Measurements from ENCODE around the gene CRB2. TPM values are rescaled to one million over a fixed set of nuclear protein-coding genes. Genes with fewer than 3 reads are reported as not detected.

The CRB2 gene
- polyA plus RNA-seq, 1 experiment, result not detected

GRCh38 chr9:123414936-123415930, 59.2 kb downstream of the CRB2 start:
- TF ChIP-seq, protein P1, sequence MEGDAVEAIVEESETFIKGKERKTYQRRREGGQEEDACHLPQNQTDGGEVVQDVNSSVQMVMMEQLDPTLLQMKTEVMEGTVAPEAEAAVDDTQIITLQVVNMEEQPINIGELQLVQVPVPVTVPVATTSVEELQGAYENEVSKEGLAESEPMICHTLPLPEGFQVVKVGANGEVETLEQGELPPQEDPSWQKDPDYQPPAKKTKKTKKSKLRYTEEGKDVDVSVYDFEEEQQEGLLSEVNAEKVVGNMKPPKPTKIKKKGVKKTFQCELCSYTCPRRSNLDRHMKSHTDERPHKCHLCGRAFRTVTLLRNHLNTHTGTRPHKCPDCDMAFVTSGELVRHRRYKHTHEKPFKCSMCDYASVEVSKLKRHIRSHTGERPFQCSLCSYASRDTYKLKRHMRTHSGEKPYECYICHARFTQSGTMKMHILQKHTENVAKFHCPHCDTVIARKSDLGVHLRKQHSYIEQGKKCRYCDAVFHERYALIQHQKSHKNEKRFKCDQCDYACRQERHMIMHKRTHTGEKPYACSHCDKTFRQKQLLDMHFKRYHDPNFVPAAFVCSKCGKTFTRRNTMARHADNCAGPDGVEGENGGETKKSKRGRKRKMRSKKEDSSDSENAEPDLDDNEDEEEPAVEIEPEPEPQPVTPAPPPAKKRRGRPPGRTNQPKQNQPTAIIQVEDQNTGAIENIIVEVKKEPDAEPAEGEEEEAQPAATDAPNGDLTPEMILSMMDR (IDR thresholded peaks at IDR 0.05; ENCODE audit: low read depth, low read length), result no peak
- DNase-seq (ENCODE audit: low read depth, low spot score), result no peak
- POLR2A ChIA-PET, result no interaction called here
- Histone ChIP-seq H3K27me3 (ENCODE audit: control insufficient read depth, insufficient read depth, low read length) (no peaks in the 10 kb centered on the region), H3K27ac (ENCODE audit: low read depth, low read length) (no peak overlapping the region), H3K9me3 (ENCODE audit: control insufficient read depth, insufficient read depth, low read length) (no peaks in the 10 kb centered on the region; the same call in 1 of the 2 replicates), H3K4me3 (ENCODE audit: low read depth, low read length) (no peak overlapping the region)
- CTCF ChIA-PET, result no interaction called here

- ChIA-PET CTCF (no interaction called here), POLR2A (no interaction called here)
- H3K4me3 ChIP-seq (ENCODE audit: low read depth, low read length), result no peak overlapping the region
- TF ChIP-seq, protein P1 (IDR thresholded peaks at IDR 0.05; ENCODE audit: low read depth, low read length), result no peak
- DNase-seq (ENCODE audit: low read depth, low spot score), result no peak
- no peaks in the 10 kb centered on the region; the same call in 1 of the 2 replicates for H3K9me3 ChIP-seq (ENCODE audit: control insufficient read depth, insufficient read depth, low read length)
- H3K27me3 ChIP-seq (ENCODE audit: control insufficient read depth, insufficient read depth, low read length), result no peaks in the 10 kb centered on the region
- H3K27ac ChIP-seq (ENCODE audit: low read depth, low read length), result no peak overlapping the region
Measured at GRCh38 chr9:123416176-123416575, 60.2 kb downstream of the CRB2 start.

DNA sequence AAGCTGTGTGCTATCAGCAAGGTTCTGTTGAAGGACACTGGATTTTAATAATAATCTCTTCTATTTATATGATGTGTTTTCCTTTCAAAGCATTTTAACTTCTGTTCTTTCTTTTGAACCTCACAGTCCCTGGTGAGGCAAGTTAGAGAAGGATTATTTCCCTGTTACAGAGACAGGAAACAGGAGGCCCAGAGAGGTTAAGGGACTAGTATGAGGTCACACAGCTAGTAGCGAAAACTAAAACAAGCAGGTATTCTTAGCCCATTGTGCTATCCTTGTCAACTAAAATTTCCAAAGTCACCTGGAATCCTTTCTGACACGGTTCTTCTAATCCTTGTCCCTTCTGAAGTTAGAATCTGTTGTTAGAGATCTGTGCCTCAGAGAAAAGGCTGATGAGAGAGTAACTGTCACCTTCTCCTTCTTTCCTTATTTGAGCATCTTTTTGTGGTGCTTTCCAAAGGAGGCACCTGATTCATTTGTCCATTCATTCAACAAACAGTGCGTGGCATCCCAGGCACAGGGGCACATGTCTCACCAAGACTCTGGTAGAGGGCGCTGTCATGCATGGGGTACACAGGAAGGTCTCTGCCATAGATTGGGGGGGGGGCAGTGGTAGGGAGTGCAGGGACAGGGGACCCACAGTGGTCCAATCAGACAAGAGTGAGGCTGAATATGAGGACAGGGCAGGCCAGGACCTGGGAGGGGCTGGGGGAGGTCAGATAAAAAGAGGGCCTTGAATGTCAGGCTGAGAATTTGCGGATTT, 61.5 kb downstream of the CRB2 start:
- CTCF ChIA-PET, result no interaction called here
- Histone ChIP-seq H3K9me3 (ENCODE audit: control insufficient read depth, insufficient read depth, low read length) (no peaks in the 10 kb centered on the region; the same call in 1 of the 2 replicates), H3K27me3 (ENCODE audit: control insufficient read depth, insufficient read depth, low read length) (no peaks in the 10 kb centered on the region), H3K4me3 (ENCODE audit: low read depth, low read length) (no peak overlapping the region), H3K27ac (ENCODE audit: low read depth, low read length) (no peak overlapping the region)
- no peak for DNase-seq (ENCODE audit: low read depth, low spot score)
- POLR2A ChIA-PET, result no interaction called here
- TF ChIP-seq, protein P1 (IDR thresholded peaks at IDR 0.05; ENCODE audit: low read depth, low read length), result no peak

GRCh38 chr9:123418052-123418430, 62.0 kb downstream of the CRB2 start:
- H3K27me3 ChIP-seq (ENCODE audit: control insufficient read depth, insufficient read depth, low read length), result no peaks in the 10 kb centered on the region
- ChIA-PET CTCF (no interaction called here), POLR2A (no interaction called here)
- no peaks in the 10 kb centered on the region; the same call in 1 of the 2 replicates for H3K9me3 ChIP-seq (ENCODE audit: control insufficient read depth, insufficient read depth, low read length)
- DNase-seq (ENCODE audit: low read depth, low spot score), result no peak
- H3K4me3 ChIP-seq (ENCODE audit: low read depth, low read length), result no peak overlapping the region
- TF ChIP-seq, protein P1 (IDR thresholded peaks at IDR 0.05; ENCODE audit: low read depth, low read length), result no peak
- no peak overlapping the region for H3K27ac ChIP-seq (ENCODE audit: low read depth, low read length)

DNA sequence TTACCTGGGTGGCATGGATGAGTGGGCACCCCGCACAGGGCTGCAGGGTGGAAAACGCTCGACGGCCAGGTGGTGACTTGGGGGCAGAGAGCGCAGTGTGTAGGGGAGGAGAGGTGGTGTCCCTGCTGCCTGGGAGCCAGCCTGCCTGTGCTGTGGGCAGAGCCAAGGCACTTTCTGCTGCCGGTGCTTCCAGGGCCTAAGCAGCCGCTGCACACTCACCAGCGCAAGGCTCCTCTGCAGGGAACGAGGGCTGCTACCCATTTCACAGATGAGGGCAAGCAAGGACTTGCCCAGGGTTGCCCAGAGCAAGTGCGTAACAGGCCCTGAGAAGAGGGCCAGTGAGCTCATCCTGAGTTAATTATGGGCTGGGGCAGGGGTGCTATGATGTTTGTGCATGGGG, 62.5 kb downstream of the CRB2 start:
- Histone ChIP-seq H3K27me3 (ENCODE audit: control insufficient read depth, insufficient read depth, low read length) (no peaks in the 10 kb centered on the region), H3K4me3 (ENCODE audit: low read depth, low read length) (no peak overlapping the region), H3K27ac (ENCODE audit: low read depth, low read length) (no peak overlapping the region), H3K9me3 (ENCODE audit: control insufficient read depth, insufficient read depth, low read length) (no peaks in the 10 kb centered on the region; the same call in 1 of the 2 replicates)
- POLR2A ChIA-PET, result no interaction called here
- no peak for DNase-seq (ENCODE audit: low read depth, low spot score)
- TF ChIP-seq, protein P1 (IDR thresholded peaks at IDR 0.05; ENCODE audit: low read depth, low read length), result no peak
- CTCF ChIA-PET, result no interaction called here

All from AG04450 (cell line).